Right lobe of liver (tissue), 6 donors: Measurements from ENCODE around the gene CANT1. TPM values are rescaled to one million over a fixed set of nuclear protein-coding genes. Genes with fewer than 3 reads are reported as not detected.

Source experiments
- ATAC-seq, 4 donors: fragments of 200-7000 bp; cut with Tn5 transposase; one replicate each; pipeline ENCODE4 v1.9.1; 2020; ENCODE audit warnings: mild to moderate bottlenecking in 4 of 4, moderate library complexity in 4 of 4
- DNase-seq, 3 donors: peaks; one replicate each; pipeline ENCODE4 v3.0.0-alpha.2; 2020
- H3K27ac ChIP-seq, 3 donors: fragments of 200-600 bp; one replicate each; pipeline ENCODE4 v1.8.0; 2022
- H3K27me3 ChIP-seq, 2 donors: fragments of 200-600 bp; one replicate each; pipeline ENCODE4 v1.8.0; 2022
- H3K36me3 ChIP-seq, 4 donors: fragments of 200-600 bp; sonication (generic) in 1 of 4; one replicate each; pipeline versions ENCODE4 v1.5.1 to v1.8.0; 2017 to 2022; ENCODE audit warnings: control low read depth in 1 of 4
- H3K4me1 ChIP-seq, 4 donors: fragments of 200-600 bp; sonication (generic) in 1 of 4; one replicate each; pipeline versions ENCODE4 v1.5.1 to v1.8.0; 2017 to 2022; ENCODE audit warnings: control low read depth in 1 of 4
- H3K4me3 ChIP-seq, 3 donors: fragments of 200-600 bp; one replicate each; pipeline ENCODE4 v1.8.0; 2022
- H3K9me3 ChIP-seq, 4 donors: fragments of 200-600 bp; sonication (generic) in 1 of 4; one replicate each; pipeline versions ENCODE4 v1.5.1 to v1.8.0; 2017 to 2022; ENCODE audit warnings: control low read depth in 1 of 4
- CTCF ChIP-seq, 4 donors: fragments of 200-600 bp in 3 of 4; fragments of 450-650 bp in 1 of 4; IDR thresholded peaks; one replicate each; pipeline versions ENCODE4 v1.5.1 to v1.8.0; 2016 to 2022; ENCODE audit warnings: antibody characterized with exemption in 4 of 4, mild to moderate bottlenecking in 2 of 4
- POLR2A ChIP-seq: fragments of 450-650 bp; IDR thresholded peaks from one replicate; pipeline ENCODE4 v1.6.1; 2017; ENCODE audit warnings: antibody characterized with exemption, mild to moderate bottlenecking
- WGBS: methylation state at CpG from one replicate; pipeline ENCODE4 v1.1.6; 2018; ENCODE audit warnings: low coverage, low lambda C conversion rate; ENCODE audit not compliant: insufficient coverage; ENCODE audit errors: missing lambda C conversion rate; 5-methylcytosine and 5-hydroxymethylcytosine counted together
- intact Hi-C, 2 donors: fragments of 100-400 bp; cut with DNase I; formaldehyde crosslinking; loops; one replicate each; pipeline versions ENCODE4 v1.11.2 to v1.14.1; 2022
- total RNA-seq, 6 experiments: library from RNA; depleted of rRNA in 2 of 6; stranded (reverse); fragments of >200 nt in 2 of 6; fragmentation: NEBNext Ultra II Directional in 3 of 6; extraction: Animal tissue kit (Norgen Biotek cat#: 25700) in 3 of 6; gene quantifications; one replicate each; pipeline versions ENCODE4 v1.1.0 to v1.2.4, GENCODE V29; 2016 to 2023
- donor health status: DM: no; HTN: yes; CAD: no.
- donor health status: DM: no; HTN: no; CAD: no.
- donor health status: DM: no; HTN: no; CAD: no.
- donor health status: DM: no; HTN: yes; CAD: no.
- donor health status: DM: no; HTN: yes; CAD: no.

CANT1 gene
- total RNA-seq, 6 experiments from 2014 or later: 15.6 to 26.3 (median 18.7) TPM

GRCh38 chr17:79005063-79005861, 4.3 kb downstream of the CANT1 start:
- intact Hi-C loops: no loop called here
- ATAC-seq: peak in 1 of 4 donors; percentile 5
- peak; percentile 21 to 45 (median 39) for DNase-seq
- Histone ChIP-seq H3K4me3 (no peak overlapping the region), H3K27me3 (no peaks in the 10 kb centered on the region), H3K27ac (no peak overlapping the region), H3K4me1 (peaks cover 0 to 26% (median 8%) of the 10 kb centered on the region in 4 donors), H3K9me3 (no peaks in the 10 kb centered on the region), H3K36me3 (no peaks in the 10 kb centered on the region)
- WGBS: 92% methylated on average over 5 of the region's 12 CpGs
- TF ChIP-seq POLR2A (no peak), CTCF (IDR thresholded peaks at IDR 0.05) (no peak)

- WGBS: 85% methylated on average over 3 of the region's 3 CpGs
- Histone ChIP-seq H3K27me3 (no peaks in the 10 kb centered on the region), H3K27ac (no peak overlapping the region), H3K4me1 (peaks cover 0 to 25% (median 8%) of the 10 kb centered on the region in 4 donors), H3K4me3 (no peak overlapping the region), H3K9me3 (no peaks in the 10 kb centered on the region), H3K36me3 (peaks cover 0 to 5% (median 0%) of the 10 kb centered on the region in 4 donors)
- DNase-seq: peak in 2 of 3 donors; percentile 17 to 41
- ATAC-seq: no peak
- no peak for TF ChIP-seq CTCF (IDR thresholded peaks at IDR 0.05)
- TF ChIP-seq POLR2A: no peak
- intact Hi-C loops: no loop called here
Measured at GRCh38 chr17:79003661-79004411, 5.7 kb downstream of the CANT1 start.

- Histone ChIP-seq H3K4me1 (peaks cover 0 to 17% (median 4%) of the 10 kb centered on the region in 4 donors), H3K36me3 (peaks cover 0 to 5% (median 0%) of the 10 kb centered on the region in 4 donors), H3K9me3 (no peaks in the 10 kb centered on the region), H3K27me3 (no peaks in the 10 kb centered on the region), H3K27ac (no peak overlapping the region), H3K4me3 (no peak overlapping the region)
- DNase-seq (peak; percentile 14 to 40 (median 36)), ATAC-seq (no peak)
- WGBS: 88% methylated on average over 6 of the region's 20 CpGs
- intact Hi-C loops: no loop called here
- TF ChIP-seq POLR2A: no peak
- no peak for TF ChIP-seq CTCF (IDR thresholded peaks at IDR 0.05)
Measured at GRCh38 chr17:79002796-79003593, 6.6 kb downstream of the CANT1 start.

GRCh38 chr17:79002291-79002690, 7.3 kb downstream of the CANT1 start:
- no peak for ATAC-seq
- intact Hi-C loops: no loop called here
- H3K27me3 ChIP-seq: no peaks in the 10 kb centered on the region
- TF ChIP-seq CTCF (IDR thresholded peaks at IDR 0.05) (no peak), POLR2A (no peak)
- no peak overlapping the region for H3K27ac ChIP-seq
- no peak overlapping the region for H3K4me3 ChIP-seq
- peaks cover 0 to 10% (median under 1%) of the 10 kb centered on the region in 4 donors for H3K4me1 ChIP-seq
- no peaks in the 10 kb centered on the region for H3K9me3 ChIP-seq
- WGBS: 93% methylated on average over 2 of the region's 14 CpGs
- DNase-seq: peak in 2 of 3 donors; percentile 9 to 35
- peaks cover 0 to 11% (median 1%) of the 10 kb centered on the region in 4 donors for H3K36me3 ChIP-seq
